Left renal cortex interstitium (tissue), 4 donors: Measurements from ENCODE around the gene IL6R. TPM values are rescaled to one million over a fixed set of nuclear protein-coding genes. Genes with fewer than 3 reads are reported as not detected.
"Not testable (repeated sequence)": the region's sequence is repeated elsewhere in the genome, so short reads cannot be mapped to it uniquely, and the experiment has no call there.

Experiments used
- DNase-seq, 4 donors: peaks; one replicate each; pipeline ENCODE4 v3.0.0-alpha.2; 2013; ENCODE audit warnings: low read depth in 4 of 4, low spot score in 2 of 4, missing footprints in 1 of 4
- polyA plus RNA-seq, 4 donors: library from polyadenylated mRNA; unstranded; fragments of 120-200 nt; gene quantifications; one replicate each; pipeline ENCODE4 v1.2.1, GENCODE V29; 2013; ENCODE audit not compliant: insufficient read length in 4 of 4

IL6R gene
- 1 to 10 TPM; 5.4 to 7.7 (median 6.0) TPM for polyA plus RNA-seq

GRCh38 chr1:154404984-154405746 lies at the start of gene IL6R:
IL6R (plus strand) TSS chr1:154405343; CDS start chr1:154405630, 287 bp downstream.
- no peak for DNase-seq

DNA sequence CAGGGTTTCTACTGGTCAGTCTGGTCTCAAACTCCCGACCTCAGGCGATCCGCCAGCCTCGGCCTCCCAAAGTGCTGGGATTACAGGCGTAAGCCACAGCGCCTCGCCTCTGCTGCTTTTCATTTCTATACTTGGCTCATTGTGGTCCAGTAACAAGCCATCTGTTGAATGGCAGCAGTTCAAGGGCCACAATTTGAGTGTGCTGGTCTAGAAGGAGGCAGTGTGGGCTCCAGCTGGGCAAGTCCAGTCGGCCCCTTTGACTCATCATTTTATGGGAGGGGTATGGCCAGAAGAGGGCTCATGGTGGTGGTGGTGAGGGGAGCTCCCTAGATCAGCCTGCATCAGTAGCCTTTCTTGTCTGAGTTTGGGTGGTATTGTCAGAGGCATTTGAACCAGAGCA lies 46.6 kb upstream of the IL6R start:
- DNase-seq: no peak

GRCh38 chr1:154360288-154360687 lies 44.9 kb upstream of the IL6R start:
- no peak for DNase-seq

DNA sequence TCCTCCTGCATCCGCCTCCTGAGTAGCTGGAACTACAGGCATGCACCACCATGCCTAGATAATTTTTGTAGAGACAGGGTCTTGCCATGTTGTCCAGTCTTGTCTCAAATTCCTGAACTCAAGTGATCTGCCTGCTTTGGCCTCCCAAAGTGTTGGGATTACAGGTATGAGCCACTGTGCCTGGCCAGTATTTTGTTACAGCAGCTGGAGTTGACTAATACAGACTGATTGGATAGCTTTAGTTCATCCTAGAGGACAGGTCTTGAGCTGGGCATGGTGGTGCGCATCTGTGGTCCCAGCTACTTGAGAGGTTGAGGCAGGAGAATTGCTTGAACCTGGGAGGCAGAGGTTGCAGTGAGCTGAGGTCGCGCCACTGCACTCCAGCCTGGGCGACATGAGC lies 44.3 kb upstream of the IL6R start:
- DNase-seq: not testable (repeated sequence)

DNA sequence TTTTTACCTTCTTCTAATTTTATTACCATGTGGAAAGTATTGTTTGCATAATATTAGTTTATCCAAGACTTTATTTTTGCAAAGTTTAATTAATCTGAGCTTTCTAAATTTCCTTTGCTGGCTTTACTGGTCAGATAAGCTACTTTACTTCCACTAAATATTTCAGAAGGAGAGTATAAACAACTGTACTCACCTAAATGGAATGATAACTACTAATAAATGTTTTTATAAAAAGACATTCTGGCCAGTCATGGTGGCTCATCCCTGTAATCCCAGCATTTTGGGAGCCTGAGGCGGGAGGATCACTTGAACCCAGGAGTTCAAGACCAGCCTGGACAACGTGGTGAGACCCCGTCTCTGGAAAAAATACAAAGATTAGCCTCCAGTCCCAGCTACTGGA lies 43.8 kb upstream of the IL6R start:
- no peak for DNase-seq

GRCh38 chr1:154371436-154371835 lies 33.7 kb upstream of the IL6R start:
- DNase-seq: no peak

DNA sequence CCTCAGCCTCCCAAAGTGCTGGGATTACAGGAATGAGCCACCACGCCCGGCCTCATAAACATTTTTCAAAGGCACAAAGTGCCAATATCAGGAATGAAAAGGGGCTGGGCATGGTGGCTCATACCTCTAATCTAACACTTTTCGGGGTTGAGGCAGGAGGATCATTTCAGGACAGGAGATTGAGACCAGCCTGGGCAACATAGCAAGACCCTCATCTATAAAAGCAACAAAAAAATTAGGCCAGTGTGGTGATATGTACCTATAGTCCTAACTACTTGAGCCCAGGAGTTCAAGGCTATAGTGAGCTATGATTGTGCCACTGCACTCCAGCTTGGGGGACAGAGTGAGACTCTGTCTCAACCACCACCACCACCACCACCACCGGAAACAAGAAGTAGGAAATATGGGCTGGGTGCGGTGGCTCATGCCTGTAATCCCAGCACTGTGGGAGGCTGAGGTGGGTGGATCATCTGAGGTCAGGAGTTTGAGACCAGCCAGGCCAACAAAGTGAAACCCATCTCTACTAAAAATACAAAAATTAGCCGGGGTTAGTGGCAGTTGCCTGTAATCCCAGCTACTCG lies 31.3 kb upstream of the IL6R start:
- not testable (repeated sequence) for DNase-seq

GRCh38 chr1:154379301-154379700 lies 25.8 kb upstream of the IL6R start:
- no peak for DNase-seq

DNA sequence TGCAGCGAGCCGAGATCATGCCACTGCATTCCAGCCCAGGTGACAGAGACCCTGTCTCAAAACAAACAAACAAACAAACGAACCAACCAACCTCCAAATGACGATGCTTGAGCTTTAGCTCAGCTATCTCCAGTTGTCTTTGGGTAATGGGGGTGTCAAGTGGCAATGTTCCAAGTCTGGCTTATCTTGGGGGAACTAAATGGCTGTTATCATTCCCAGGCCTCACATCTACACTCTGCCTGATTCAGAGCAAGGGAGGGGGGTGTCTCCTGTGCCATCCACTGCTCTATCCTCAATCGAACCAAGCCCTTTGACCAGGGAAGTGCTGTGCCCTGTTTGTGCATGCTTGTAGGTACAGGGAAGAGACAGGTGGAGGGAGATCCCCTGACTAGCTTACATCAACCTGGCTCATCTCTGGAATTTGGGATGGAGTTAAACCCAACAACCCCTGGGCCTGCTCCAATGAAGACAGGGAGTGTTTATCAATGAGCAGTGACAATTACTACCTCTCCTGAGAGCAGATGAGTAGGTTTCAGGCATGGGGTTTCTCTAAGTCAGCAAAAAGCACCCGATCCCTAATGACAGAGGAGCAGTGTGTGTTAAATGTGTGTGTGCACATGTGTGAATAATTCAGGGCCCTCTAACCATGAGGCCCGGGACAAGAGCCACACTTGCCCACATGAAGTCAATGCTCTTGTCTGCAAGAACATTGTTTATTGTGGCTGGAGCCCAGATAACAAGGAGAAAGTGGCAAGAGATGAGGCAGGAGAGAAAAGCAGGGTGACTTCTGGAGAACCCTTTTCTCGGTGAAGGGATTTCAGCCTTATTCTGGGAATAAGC lies 20.3 kb upstream of the IL6R start:
- DNase-seq: no peak

GRCh38 chr1:154386643-154387352 lies 18.3 kb upstream of the IL6R start:
- no peak for DNase-seq

GRCh38 chr1:154391086-154391770 lies 13.9 kb upstream of the IL6R start:
- no peak for DNase-seq

DNA sequence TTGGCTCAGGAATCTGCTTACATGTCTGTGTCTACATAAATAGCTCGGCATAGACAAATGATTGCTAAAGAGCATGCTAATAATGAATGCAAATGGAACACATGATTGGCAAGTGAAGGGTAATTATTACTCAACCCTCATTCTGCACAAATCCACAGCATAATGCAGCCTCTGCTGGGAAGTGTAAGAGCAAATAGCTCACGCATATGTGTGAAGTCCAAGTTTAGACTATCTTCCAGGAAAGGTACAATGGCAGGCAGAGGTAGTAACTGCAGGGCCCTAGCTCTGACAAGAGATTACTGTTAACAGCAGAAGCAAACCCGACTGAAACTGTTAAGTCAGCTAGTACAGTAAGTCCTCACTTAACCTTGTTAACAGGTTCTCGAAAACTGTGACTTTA lies 7.0 kb upstream of the IL6R start:
- no peak for DNase-seq

DNA sequence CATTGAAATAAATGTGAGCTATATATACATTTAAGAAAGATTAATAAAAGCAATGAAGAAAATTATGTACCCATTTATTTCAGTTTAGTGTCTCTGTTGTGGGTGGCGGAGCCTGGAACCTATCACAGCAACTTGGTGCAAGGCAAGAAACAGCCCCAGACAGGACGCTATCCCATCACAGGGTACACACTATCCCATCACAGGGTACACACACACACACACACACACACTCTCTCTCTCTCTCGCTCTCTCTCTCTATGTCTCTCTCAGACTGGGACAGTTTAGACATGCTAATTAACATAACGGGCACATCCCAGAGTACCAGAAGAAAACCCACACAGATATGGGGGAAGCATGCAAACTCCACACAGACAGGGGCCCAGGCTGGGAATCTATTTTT lies 6.5 kb upstream of the IL6R start:
- no peak for DNase-seq

DNA sequence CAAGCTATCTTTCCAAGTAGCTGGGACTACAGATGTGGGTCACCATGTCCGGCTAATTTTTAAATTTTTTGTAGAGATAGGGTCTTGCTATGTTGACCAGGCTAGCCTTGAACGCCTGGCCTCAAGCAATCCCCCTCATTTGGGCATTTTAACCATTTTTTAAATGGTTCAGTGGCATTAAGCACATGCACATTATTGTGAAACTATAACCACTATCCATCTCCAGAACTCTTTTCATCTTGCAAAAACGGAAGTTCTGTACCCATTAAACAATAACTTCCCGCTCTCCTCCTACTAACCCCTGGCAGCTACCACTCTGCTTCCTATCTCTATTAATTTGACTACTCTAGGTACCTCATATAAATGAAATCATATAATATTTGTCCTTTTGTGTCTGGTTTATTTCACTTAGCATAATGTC lies 4.8 kb upstream of the IL6R start:
- no peak for DNase-seq

GRCh38 chr1:154402409-154402921 lies 2.7 kb upstream of the IL6R start:
- no peak for DNase-seq

DNA sequence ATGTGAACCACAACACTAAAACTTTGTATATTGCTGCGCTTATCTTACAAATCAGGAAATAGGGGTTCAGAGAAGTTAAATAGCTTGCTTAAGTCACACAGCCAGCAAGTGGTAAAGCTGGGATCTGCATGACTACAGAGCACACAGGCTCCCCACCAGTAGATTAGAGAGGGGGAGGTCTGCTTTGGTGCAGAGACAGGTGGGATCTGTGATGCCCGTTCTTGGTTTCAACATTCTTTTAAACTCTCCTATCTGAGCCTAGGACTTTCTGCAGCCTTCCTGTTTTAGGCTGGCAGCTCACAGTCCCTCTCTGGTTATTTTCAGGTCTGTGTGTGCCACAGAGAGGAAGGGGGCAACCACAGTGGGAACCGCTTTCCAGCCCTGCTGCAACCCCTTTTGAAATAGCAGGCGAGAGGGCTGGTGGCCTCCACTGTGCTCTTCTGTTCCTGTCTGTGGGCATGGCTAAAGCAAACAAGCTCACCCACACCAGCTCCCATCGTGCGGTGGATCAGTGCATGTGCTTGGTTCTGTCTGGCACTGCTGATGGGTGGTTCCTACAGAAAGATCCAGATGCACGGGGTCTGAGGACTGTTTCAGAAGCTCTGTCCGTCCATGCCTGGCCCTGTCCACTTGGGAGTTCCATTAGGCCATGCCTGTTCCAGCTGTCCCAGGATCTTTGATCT lies 1.7 kb upstream of the IL6R start:
- no peak for DNase-seq

DNA sequence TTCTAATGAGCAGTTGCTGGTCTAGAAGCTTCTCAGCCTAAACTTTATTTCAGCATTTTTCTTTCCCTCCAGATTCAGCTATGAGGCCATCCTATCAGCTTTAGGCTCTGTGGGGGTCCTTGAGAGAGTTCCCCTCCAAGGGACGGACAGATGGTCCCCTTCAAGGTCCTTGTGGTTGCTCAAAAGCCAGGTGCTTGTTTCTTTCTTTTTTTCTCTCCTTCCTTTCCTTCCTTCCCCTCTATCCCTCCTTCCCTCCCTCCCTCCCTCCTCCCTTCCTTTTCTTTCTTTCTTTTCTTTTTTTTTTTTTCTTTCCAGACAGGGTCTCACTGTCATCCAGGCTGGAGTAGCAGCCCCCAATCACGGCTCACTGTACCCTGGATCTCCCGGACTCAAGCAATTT lies 1.2 kb upstream of the IL6R start:
- no peak for DNase-seq

DNA sequence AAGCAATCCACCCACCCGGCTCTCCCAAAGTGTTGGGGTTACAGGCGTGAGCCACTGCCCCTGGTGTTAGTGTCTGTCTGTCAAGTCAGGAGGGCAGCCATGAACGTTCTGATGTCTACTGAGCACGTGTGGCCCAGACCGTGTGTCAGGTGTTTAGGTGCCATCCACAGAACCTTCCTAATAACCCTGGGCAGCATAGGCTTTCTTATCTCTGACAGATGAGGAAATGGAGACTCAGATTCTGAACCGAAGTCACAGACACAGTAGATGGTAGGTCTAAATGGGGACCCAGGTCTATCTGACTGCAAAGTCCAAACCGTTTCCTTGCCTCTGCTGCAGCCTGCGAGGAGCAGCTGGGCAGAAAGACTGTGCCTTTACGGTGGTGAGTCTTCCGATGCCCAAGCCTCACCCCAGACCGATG lies 622 bp upstream of the IL6R start:
- no peak for DNase-seq

DNA sequence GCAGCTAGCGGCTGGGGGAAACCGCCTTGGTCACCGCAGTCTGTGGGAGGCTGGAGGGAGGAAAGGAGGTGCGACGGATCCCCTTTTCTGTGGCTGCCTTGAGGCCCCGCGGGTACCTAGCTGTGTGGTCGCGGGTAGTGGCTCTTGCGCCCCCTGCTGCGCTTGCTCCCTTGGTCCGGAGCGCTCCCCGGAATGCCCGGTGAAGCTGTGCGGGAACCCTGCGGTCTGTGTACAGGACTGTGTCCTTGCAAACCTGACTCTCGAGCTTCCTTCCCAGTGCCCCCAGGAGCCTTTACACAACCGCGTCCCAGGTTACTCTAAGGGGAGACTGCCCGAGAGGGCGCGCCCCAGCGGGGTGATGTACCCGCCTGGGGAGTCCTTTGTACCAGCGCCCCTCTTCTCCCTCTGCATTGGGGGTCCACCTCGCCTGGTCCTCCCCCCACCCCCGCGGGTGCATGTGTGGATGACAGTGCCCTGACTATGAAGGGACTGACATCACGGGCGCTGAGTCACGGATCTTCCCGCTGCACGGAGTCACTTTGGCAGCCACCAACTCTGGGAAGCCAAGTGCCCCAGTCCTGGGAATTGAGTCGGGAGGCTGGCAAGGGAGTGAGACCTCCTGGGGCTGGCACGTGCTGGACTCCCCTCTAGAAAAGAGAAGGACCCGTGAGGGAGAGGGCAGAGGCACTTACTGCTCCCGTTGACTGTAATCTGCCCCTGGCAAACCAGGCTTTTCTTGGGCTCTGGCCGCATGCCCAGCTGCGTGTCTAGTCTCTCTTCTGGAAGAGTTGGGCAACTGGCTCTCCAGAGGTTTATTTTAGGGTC lies 816 bp downstream of the IL6R start:
- no peak for DNase-seq
